A204.1 (cell line): Measurements from ENCODE around the gene ANXA2.
A peak's percentile ranks its signal among the peaks of the same experiment; 100 is the strongest.
"Not testable (repeated sequence)": the region's sequence is repeated elsewhere in the genome, so short reads cannot be mapped to it uniquely, and the experiment has no call there.

Source experiments
- FAIRE-seq: peaks from 2 replicates; lab custom pipeline; 2012; peaks lifted over from hg19 to GRCh38; lab: Jason Lieb, UNC

The ANXA2 gene

GRCh38 chr15:60340207-60340921 is 57.4 kb downstream of the ANXA2 start:
- no peak for FAIRE-seq

- FAIRE-seq = no peak
These were observed 58.5 kb downstream of the ANXA2 start for GRCh38 chr15:60339236-60339635.

- no peak for FAIRE-seq
These were observed 59.0 kb downstream of the ANXA2 start for GRCh38 chr15:60338810-60339209.

GRCh38 chr15:60337076-60337475 is 60.7 kb downstream of the ANXA2 start:
- FAIRE-seq = no peak

- not testable (repeated sequence) for FAIRE-seq
These were observed 62.5 kb downstream of the ANXA2 start for GRCh38 chr15:60335296-60335695.

- peak; percentile 90 for FAIRE-seq
These were observed 68.8 kb downstream of the ANXA2 start for GRCh38 chr15:60328852-60329443.

GRCh38 chr15:60326824-60327654 is 70.7 kb downstream of the ANXA2 start:
- FAIRE-seq = peak; percentile 96

- no peak for FAIRE-seq
These were observed 71.4 kb downstream of the ANXA2 start for GRCh38 chr15:60326343-60326742.

- FAIRE-seq = no peak
These were observed 71.9 kb downstream of the ANXA2 start for GRCh38 chr15:60325905-60326304.

GRCh38 chr15:60324706-60325438 is 72.9 kb downstream of the ANXA2 start:
- FAIRE-seq = no peak

GRCh38 chr15:60323322-60323721 is 74.5 kb downstream of the ANXA2 start:
- no peak for FAIRE-seq

- FAIRE-seq = no peak
These were observed 77.4 kb downstream of the ANXA2 start for GRCh38 chr15:60320365-60320764.

- no peak for FAIRE-seq
These were observed 79.4 kb downstream of the ANXA2 start for GRCh38 chr15:60318216-60318867.

GRCh38 chr15:60316961-60317360 is 80.8 kb downstream of the ANXA2 start:
- no peak for FAIRE-seq

GRCh38 chr15:60315878-60316277 is 81.9 kb downstream of the ANXA2 start:
- no peak for FAIRE-seq

- FAIRE-seq = no peak
These were observed 83.9 kb downstream of the ANXA2 start for GRCh38 chr15:60313906-60314305.

GRCh38 chr15:60307034-60307433 is 90.8 kb downstream of the ANXA2 start:
- no peak for FAIRE-seq

- no peak for FAIRE-seq
These were observed 96.8 kb downstream of the ANXA2 start for GRCh38 chr15:60301024-60301423.

- FAIRE-seq = no peak
These were observed 98.2 kb downstream of the ANXA2 start for GRCh38 chr15:60299452-60300047.
